PFSK-1 (cell line): ENCODE results near the gene HIF1AN.

Source experiments
- FOXP2 ChIP-seq: optimal IDR thresholded peaks from 2 replicates; pipeline ENCODE3; 2011; ENCODE audit warnings: borderline replicate concordance, control low read depth, inconsistent platforms; ENCODE audit not compliant: insufficient read depth; ENCODE audit errors: extremely low read length, extremely low read depth
- POLR2AphosphoS5 ChIP-seq: IDR thresholded peaks from 2 replicates; pipeline ENCODE4 v1.6.1; 2012; ENCODE audit warnings: low read depth, mild to moderate bottlenecking, control low read depth, low read length, moderate library complexity
- SIN3A ChIP-seq: IDR thresholded peaks from 2 replicates; pipeline ENCODE4 v1.6.1; 2012; ENCODE audit warnings: mild to moderate bottlenecking, low read length, moderate library complexity, borderline replicate concordance; ENCODE audit not compliant: insufficient read depth
- TAF1 ChIP-seq: IDR thresholded peaks from 2 replicates; pipeline ENCODE4 v1.6.1; 2012; ENCODE audit warnings: low read length, control low read depth, borderline replicate concordance; ENCODE audit not compliant: insufficient read depth
- TF ChIP-seq, protein P1 (sequence below), 2 experiments: IDR thresholded peaks; 2 replicates each; pipeline versions ENCODE4 v1.6.1 to v1.8.0; 2011 to 2012; ENCODE audit warnings: low read depth in 2 of 2, low read length in 2 of 2, control low read depth in 1 of 2, inconsistent platforms in 1 of 2, mild to moderate bottlenecking in 1 of 2, moderate library complexity in 1 of 2; ENCODE audit not compliant: insufficient read depth in 1 of 2

The HIF1AN gene

DNA sequence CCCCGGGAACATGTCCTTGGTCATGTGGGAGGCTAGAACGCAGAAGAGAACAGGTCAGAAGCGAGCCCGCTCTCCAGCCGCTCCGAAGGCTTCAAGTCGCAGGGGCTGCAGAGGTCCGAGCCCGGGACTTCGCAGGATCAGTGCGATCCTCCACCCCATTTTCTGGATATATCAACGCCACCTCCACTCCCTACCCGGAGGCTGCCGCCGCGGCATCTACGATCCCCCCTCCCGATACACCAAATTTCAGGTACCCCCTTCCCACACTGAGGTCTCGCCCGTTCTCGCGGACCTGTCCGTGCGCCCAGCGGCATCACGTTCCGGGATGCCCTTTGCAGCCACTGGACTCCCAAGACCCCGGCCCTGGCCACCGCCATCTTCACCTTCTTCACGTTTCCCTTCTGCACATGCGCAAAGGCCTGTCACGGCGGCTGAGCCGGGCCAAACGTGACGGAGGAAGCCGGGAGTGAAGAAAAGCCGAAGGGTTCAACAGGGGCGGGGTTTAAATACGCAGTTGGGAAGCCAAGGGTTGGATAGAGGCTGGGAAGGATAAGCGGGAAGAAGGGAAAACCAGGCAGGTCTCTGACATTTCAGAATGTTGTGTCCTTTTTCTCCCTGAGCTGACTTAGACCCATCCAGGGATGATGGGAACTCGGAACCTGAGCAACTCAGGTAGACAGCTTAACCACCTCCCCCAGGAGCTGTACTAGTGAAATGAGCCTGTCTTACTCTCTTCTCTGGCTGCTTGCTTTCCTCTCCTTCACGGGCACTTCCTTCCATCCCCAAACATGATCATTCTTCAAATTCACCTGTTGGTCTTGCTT, 6.1 kb upstream of the HIF1AN start, which contains the start of gene NDUFB8:
TSS of gene NDUFB8 (minus strand) at position 397 of the 824 bp plus-strand sequence. CDS start at position 377, 20 bp downstream.
- peak; percentile 93 for TF ChIP-seq POLR2AphosphoS5
- TF ChIP-seq SIN3A, result peak; percentile 51; the same call in 1 of the 2 replicates
- TF ChIP-seq, protein P1, sequence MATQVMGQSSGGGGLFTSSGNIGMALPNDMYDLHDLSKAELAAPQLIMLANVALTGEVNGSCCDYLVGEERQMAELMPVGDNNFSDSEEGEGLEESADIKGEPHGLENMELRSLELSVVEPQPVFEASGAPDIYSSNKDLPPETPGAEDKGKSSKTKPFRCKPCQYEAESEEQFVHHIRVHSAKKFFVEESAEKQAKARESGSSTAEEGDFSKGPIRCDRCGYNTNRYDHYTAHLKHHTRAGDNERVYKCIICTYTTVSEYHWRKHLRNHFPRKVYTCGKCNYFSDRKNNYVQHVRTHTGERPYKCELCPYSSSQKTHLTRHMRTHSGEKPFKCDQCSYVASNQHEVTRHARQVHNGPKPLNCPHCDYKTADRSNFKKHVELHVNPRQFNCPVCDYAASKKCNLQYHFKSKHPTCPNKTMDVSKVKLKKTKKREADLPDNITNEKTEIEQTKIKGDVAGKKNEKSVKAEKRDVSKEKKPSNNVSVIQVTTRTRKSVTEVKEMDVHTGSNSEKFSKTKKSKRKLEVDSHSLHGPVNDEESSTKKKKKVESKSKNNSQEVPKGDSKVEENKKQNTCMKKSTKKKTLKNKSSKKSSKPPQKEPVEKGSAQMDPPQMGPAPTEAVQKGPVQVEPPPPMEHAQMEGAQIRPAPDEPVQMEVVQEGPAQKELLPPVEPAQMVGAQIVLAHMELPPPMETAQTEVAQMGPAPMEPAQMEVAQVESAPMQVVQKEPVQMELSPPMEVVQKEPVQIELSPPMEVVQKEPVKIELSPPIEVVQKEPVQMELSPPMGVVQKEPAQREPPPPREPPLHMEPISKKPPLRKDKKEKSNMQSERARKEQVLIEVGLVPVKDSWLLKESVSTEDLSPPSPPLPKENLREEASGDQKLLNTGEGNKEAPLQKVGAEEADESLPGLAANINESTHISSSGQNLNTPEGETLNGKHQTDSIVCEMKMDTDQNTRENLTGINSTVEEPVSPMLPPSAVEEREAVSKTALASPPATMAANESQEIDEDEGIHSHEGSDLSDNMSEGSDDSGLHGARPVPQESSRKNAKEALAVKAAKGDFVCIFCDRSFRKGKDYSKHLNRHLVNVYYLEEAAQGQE (IDR thresholded peaks at IDR 0.05; ENCODE audit: insufficient read depth in 1 of 2, low read depth in 2 of 2, low read length in 2 of 2), result 0 out of 4 replicates have a peak, but pooled peaks of 1 of the 2 experiments have one; percentile 39
- peak; percentile 84; the same call in 1 of the 2 replicates for TF ChIP-seq TAF1
- TF ChIP-seq FOXP2, result no peak

DNA sequence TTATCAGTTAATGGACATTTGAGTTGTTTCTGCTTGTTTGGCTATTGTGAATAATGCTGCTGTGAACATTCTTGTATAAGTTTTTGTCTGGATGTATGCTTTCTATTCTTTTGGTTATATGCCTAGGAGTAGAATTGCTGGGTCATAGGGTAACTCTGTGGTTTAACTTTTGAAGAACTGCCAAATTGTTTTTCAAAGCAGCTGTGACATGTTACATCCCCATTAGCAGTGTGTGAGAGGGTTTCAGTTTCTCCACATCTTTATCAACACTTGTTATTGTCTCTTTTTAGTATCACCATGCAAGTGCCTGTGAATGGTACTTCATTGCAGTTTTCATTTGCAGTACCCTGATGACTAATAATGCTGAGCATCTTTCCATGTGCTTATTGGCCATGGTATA, 4.0 kb upstream of the HIF1AN start:
- no peak for TF ChIP-seq TAF1
- no peak for TF ChIP-seq FOXP2
- TF ChIP-seq, protein P1 (IDR thresholded peaks at IDR 0.05; ENCODE audit: insufficient read depth in 1 of 2, low read depth in 2 of 2, low read length in 2 of 2), result no peak
- TF ChIP-seq POLR2AphosphoS5, result no peak
- TF ChIP-seq SIN3A, result no peak

DNA sequence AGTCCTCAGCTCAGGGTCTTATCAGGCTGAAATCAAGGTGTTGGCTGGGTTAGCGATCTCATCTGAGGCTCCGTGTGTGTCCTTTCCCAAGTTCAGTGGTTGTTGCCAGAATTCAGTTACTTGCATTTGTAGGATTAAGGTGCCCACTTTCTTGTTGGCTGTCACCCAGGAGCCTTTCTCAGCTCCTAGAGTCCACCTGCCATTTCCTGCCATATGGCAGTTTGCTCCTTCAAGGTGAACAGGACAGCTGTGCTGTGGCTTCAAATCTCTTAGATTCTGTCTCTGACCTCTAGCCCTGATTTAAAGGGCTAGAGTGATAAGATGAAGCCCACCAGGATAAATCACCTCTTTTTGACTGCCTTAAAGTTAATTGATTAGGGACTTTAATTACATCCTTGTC, 1.0 kb upstream of the HIF1AN start:
- TF ChIP-seq POLR2AphosphoS5 (no peak), SIN3A (no peak), FOXP2 (no peak), TAF1 (no peak)
- TF ChIP-seq, protein P1 (IDR thresholded peaks at IDR 0.05; ENCODE audit: insufficient read depth in 1 of 2, low read depth in 2 of 2, low read length in 2 of 2), result no peak

DNA sequence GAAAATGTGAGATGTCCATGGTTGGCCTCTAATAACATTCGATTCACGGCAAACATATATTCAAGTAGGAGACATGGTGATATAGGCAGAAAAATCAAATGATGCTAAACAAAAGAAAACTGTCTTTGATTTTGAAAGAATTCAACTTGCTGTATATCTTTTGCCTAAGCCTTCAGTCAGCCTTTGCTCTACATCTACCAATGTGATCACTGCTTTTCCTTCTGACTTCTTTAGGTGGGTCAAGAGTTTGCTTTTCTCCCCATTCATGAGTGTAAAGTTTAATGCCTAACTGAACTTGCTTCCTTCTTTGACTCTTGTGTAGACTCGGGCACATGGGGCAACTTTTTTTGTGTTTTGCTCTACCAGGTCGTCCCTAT, 417 bp upstream of the HIF1AN start:
- TF ChIP-seq, protein P1 (IDR thresholded peaks at IDR 0.05; ENCODE audit: insufficient read depth in 1 of 2, low read depth in 2 of 2, low read length in 2 of 2), result no peak
- TF ChIP-seq POLR2AphosphoS5, result no peak
- no peak for TF ChIP-seq TAF1
- no peak for TF ChIP-seq SIN3A
- no peak for TF ChIP-seq FOXP2
